KBM-7 (cell line): ENCODE data around the gene SLC25A5.
"Not testable (repeated sequence)": the region's sequence is repeated elsewhere in the genome, so short reads cannot be mapped to it uniquely, and the experiment has no call there.

Source experiments
- DNase-seq: peaks from one replicate; pipeline ENCODE4 v3.0.0-alpha.2; 2015
- in situ Hi-C: fragments of 300-500 bp; cut with MboI; formaldehyde crosslinking; loops from 2 replicates; pipeline ENCODE4 v1.14.3; 2020; ENCODE audit warnings: low sequenced_read_pairs, low pct_unique_long_range_greater_than_20kb, mixed read lengths

The SLC25A5 gene

DNA sequence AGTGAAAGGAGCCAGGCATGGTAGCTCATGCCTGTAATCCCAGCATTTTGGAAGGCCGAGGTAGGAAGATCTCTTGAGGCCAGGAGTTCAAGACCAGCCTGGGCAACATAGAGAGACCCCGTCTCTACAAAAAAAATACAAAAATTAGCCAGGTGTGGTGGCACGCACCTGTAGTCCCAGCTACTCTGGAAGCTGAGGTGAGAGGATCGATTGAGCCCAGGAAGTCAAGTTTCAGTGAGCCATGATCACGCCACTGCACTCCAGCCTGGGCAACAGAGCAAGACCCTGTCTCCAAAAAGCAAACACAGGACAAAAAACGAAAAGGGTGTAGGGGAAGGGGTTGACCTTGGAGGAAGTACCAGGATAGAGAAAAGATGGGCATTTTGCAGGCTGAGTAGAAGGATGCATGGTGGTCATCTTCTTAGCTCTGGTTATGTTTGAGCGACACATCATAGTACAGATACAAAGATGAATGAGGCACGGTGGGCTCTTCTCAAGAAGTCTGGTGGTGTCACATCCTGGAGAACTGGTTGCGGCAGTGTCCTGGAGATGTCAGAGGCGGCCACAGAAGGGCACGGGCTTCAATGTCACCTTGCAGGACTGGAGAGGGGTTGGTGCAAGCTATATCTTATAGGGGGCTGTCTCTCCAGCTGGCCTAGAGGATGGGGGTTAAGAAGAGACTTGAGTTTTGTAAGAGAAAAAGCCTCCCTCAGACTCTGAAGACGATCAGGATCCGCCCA, 32.0 kb downstream of the SLC25A5 start:
- in situ Hi-C loops: loop anchor here (25.0 kb wide), 1 partner anchor 637 kb away; no protein-coding TSS in a partner anchor
- no peak for DNase-seq

DNA sequence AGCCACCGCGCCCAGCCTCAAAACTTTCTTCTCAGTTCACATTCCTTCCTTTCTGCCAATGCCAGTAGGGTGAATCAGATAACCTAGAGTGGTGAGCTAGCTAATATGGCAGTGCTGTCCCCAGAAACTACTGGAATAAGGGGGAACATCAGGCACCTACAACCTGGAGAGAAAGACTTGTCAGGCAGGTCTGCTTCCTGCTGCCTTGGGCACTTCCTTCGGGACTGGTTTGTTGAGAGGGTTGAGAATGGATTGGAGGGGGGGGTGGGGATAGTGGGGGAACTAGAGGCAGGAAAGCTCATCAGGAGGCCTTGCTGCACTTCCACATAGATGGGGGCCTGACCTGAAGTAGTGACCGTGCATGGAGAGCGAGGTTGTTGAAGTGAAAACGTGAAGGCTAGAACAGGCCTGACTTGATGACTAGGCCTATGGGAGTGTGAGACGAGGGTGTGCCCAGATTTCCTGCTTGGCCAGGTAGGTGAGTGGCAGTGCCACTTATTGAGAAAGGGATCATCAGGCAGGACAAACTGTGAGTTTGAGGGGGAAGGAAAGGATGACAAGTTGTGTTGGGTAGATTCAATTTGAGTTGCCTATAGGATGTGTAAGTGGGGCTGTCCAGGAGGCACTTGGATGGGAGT, 33.4 kb downstream of the SLC25A5 start:
- DNase-seq: no peak
- in situ Hi-C loops: loop anchor here (25.0 kb wide), 1 partner anchor 636 kb away; no protein-coding TSS in a partner anchor

DNA sequence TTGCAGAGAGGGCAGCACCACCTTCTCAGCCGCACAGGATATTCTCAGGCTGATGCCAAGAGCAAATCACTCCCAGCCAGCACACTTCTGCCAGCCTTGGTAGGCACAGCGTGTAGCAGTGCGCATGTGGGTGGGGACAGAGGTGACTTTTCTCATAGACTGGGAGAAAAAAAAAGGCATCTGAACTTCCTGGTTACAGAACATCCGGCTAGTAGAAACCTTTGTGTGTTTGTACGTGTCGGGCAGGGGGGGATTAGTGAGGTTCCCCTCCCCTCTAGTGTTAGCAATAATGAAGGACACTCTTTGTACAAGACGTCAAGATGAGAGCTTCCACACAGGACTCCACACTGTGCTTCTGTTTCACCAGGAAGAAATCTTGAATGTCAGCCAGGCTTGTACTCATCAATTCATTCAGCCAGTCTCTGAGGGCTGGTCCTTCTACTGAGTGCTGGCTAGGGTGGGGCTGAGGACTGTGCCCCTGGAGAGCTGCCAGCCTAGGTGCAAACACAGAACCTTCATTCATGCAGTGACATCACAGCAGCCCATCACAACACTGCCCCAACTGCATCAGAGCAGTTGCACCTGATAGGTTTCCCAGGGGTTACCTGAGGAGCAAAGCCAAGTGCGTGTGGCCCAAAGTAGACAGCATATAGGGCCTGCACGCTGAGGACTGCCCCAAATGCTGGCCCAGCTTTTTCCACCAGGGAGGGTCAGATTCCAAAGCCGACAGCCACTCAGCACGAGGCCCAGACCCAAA, 34.7 kb downstream of the SLC25A5 start:
- in situ Hi-C loops: loop anchor here (25.0 kb wide), 1 partner anchor 634 kb away; no protein-coding TSS in a partner anchor
- no peak for DNase-seq

DNA sequence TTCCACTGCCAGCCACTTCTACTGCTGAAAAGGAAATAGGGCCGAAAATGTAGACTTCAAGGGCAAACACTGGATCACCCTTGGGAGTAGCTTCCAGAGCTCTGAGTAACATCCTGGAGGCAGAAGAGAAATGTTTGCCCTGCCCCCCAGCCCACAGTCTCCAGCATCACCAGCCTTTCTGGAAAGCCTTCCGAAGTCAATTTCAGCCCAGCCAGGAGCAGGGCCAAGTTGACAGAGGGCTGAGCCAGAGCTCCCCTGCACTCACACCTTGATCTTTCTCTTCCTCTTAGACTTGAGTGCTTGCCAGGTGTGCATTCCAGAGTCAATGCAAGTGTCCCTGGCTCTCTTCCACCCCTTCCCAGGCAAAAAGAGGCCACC, 35.2 kb downstream of the SLC25A5 start:
- DNase-seq: no peak
- in situ Hi-C loops: loop anchor here (25.0 kb wide), 1 partner anchor 634 kb away; no protein-coding TSS in a partner anchor

DNA sequence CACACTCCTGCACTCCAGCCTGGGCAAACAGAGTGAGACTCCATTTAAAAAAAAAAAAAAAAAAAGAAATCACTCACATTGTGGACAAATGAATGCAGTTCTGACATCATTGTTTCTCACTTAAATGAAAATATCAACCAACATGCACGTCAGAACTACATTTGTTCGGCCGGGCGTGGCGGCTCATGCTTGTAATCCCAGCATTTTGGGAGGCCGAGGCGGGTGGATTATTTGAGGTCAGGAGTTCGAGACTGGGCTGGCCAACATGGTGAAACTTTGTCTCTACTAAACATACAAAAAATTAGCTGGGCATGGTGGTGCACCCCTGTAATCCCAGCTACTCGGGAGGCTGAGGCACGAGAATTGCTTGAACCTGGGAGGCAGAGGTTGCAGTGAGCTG, 36.9 kb downstream of the SLC25A5 start:
- in situ Hi-C loops: loop anchor here (25.0 kb wide), 1 partner anchor 632 kb away; no protein-coding TSS in a partner anchor
- DNase-seq: not testable (repeated sequence)

DNA sequence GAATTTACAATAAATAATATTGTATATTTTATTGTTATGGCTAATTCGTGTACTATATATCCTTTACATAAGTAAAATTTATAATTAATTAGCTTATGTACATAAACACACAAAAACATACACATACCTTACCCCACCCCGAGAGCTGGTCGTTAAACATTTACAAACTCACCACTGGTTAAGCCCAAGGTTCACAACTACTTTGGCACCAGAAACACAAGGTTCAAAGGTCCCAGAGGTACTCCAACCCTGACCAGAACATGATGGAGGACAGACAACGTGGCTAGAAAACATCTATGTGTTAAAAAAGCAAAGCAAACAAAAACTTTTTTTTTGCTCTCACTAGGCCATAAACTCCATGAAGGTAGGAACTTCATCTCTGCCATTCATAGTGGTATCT, 37.7 kb downstream of the SLC25A5 start:
- in situ Hi-C loops: loop anchor here (25.0 kb wide), 1 partner anchor 631 kb away; no protein-coding TSS in a partner anchor
- no peak for DNase-seq

DNA sequence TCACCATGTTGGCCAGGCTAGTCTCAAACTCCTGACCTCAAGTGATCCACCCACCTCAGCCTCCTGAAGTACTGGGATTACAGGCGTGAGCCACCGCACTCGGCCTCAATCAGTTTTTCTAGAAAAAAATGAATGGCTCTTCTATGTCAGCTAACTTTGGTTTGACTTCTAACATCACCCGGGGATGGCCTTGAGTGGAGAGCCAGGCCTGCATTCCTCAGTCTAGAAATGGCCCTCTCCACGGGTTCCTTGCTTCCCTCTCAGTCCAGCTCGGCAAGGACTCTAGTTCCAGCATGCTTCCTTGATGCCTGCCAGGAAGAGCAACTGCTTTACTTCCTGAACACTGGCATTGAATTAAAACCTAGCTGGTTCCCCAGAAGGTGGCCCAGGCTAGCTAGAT, 39.0 kb downstream of the SLC25A5 start:
- in situ Hi-C loops: loop anchor here (25.0 kb wide), 1 partner anchor 630 kb away; no protein-coding TSS in a partner anchor
- no peak for DNase-seq

DNA sequence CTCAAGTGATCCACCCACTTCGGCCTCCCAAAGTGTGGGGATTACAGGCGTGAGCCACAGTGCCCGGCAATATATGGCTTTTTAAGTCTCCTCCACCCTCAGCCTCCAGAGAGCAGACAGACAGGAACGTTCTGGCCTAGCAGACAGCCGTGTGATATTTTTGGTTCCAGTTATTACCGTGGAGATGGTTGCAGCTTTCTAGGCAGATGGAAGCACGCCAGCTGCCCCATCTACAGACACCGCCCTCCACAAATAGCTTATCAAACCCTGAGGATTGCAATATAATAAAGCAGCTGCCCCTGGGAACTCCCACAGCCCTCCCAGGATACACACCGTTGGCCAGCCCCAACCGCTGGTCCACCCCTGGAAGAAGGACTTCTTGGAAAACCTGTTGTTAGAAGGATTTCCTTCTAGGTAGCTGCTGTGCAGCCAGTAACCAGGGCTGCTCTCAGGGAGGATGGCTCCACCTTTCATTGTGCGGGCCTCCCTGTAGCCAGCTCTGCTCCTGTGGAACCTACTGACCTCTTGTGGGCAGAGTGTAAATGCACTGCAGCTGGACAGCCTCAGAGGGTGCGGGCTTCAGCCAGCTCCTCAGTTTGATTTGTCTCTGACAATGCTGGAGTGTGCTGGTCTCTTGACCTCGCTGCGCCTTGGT, 44.0 kb downstream of the SLC25A5 start:
- in situ Hi-C loops: loop anchor here (25.0 kb wide), 1 partner anchor 625 kb away; no protein-coding TSS in a partner anchor
- DNase-seq: peak; percentile 76

DNA sequence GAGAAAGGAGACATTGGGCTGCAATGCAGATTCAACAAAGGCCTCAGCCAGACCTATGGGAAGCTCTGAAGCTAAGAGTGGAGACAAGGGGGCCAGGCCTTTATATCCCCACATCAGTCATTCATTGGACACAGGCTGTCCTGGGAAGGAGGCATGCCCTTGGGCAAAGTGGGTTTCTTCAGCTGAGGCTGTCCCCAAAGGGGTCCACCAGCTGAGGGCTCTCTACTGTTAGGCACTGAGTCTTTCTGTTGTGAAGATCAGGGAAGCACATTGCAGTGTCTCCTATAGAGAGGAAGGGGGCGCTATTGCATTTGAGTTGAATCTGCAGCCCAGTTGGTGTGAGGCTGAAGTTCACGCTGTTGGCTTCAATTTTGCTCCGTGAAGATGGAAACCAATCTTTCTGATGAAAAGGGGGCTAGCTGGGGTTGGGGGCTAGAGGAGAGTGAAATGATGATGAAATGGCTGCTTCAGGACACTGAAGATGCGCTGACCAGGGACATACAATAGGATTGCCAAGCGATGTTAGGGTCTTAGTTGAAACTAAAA, 48.0 kb downstream of the SLC25A5 start:
- in situ Hi-C loops: loop anchor here (25.0 kb wide), 1 partner anchor 621 kb away; no protein-coding TSS in a partner anchor
- DNase-seq: peak; percentile 92

DNA sequence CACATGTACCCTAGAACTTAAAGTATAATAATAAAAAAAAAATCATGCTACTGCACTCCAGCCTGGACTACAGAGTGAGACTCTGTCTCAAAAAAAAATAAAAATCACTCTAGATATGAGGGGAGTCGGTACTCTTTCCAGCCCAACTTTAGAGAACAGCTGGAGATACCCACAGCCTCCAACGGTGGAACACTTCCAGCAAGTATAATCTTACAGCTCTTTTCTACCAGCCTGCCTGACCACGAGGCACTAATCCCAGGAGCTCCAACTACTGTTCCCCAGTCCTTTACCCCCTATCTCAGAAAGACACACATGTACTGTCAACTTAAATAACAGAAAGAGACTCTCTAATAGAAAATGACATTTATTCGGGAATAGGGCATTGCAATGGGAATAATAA, 50.1 kb downstream of the SLC25A5 start:
- in situ Hi-C loops: loop anchor here (25.0 kb wide), 1 partner anchor 619 kb away; no protein-coding TSS in a partner anchor
- no peak for DNase-seq
